ENCODE data around the gene ALS2CL. TPM values are rescaled to one million over a fixed set of nuclear protein-coding genes. Genes with fewer than 3 reads are reported as not detected.

ALS2CL gene
- total and polyA plus RNA-seq, 10 of the 15 experiments (the other 5 are each of a cell fraction or from before 2014, with no cell fraction given) = 0.01 to 0.05 TPM; not detected in 8

GRCh38 chr3:46705022-46705530, 11.6 kb upstream of the ALS2CL start:
- ATAC-seq (peak; percentile 96), DNase-seq (ENCODE audit: low read depth, low spot score) (peak; percentile 19), FAIRE-seq (peak; percentile 93)
- Histone ChIP-seq H3K79me2 (ENCODE audit: control insufficient read depth, insufficient read depth, low read length) (no peaks in the 10 kb centered on the region), H3K4me1 (ENCODE audit: control insufficient read depth, insufficient read depth, low read length) (no peaks in the 10 kb centered on the region), H3K9me3 (replicated peaks; ENCODE audit: control insufficient read depth, insufficient read depth, low read length) (no peaks in the 10 kb centered on the region), H3K27ac (ENCODE audit: control insufficient read depth, insufficient read depth) (no peak overlapping the region), H3K27me3 (replicated peaks in 1 of 2; ENCODE audit: control insufficient read depth in 2 of 2, insufficient read depth in 2 of 2, low read length in 1 of 2) (peaks cover 2 to 7% of the 10 kb centered on the region in 2 experiments; a peak in 2 of 4 replicates), H3K4me2 (ENCODE audit: control insufficient read depth, insufficient read depth) (no peak overlapping the region), H3K36me3 (ENCODE audit: control insufficient read depth in 2 of 2, insufficient read depth in 2 of 2, low read length in 1 of 2) (no peaks in the 10 kb centered on the region), H3K4me3 (no peak overlapping the region), H4K20me1 (ENCODE audit: control insufficient read depth, insufficient read depth) (no peaks in the 10 kb centered on the region), H3K9ac (ENCODE audit: control insufficient read depth, insufficient read depth, low read length) (no peak overlapping the region), H2AFZ (ENCODE audit: control insufficient read depth, low read depth, low read length) (no peak overlapping the region)
- BruUV-seq (replicated peaks) = no TSS peak
- SMC1A ChIA-PET (ENCODE audit: uncharacterized antibody, unreplicated experiment) = interaction anchor here (0.9 to 1.2 kb wide), 2 partner anchors 174 to 190 kb away, joined by 3 read pairs; no protein-coding TSS in a partner anchor
- CTCF ChIA-PET = interaction anchor here (1.5 to 2.5 kb wide), 2 partner anchors 158 to 190 kb away, joined by 5 to 15 read pairs; partner anchors contain the start of gene MYL3
- 27% methylated on average over 4 of the region's 4 CpGs for WGBS (ENCODE audit: insufficient coverage, insufficient replicate concordance, low lambda C conversion rate, missing lambda C conversion rate)
- RAD21 ChIA-PET (ENCODE audit: unreplicated experiment) = interaction anchor here (1.1 to 1.4 kb wide), 2 partner anchors 9 to 191 kb away, joined by 3 to 4 read pairs; no protein-coding TSS in a partner anchor
- intact Hi-C loops (cut with micrococcal nuclease; ENCODE audit: unreplicated experiment) = loop anchor here (1.0 to 10.0 kb wide), 2 partner anchors 190 to 310 kb away; no protein-coding TSS in a partner anchor
- in situ Hi-C loops (cut with MboI) = no loop called here
- POLR2A ChIA-PET = no interaction called here
- TF ChIP-seq SMC3 (IDR thresholded peaks at IDR 0.05; ENCODE audit: borderline replicate concordance, low read length) (peak; percentile 95), ZNF207 (IDR thresholded peaks at IDR 0.05; ENCODE audit: borderline replicate concordance) (0 out of 2 replicates have a peak, but pooled peaks have one; percentile 33), REST (IDR thresholded peaks at IDR 0.05; ENCODE audit: low read depth, low read length) (peak; percentile 81), STAT1 (conservative IDR thresholded peaks at IDR 0.05) (0 out of 2 replicates have a peak, but pooled peaks have one; percentile 60), PML (IDR thresholded peaks at IDR 0.05; ENCODE audit: low read length) (no peak), CTCF (IDR thresholded peaks at IDR 0.05 in 2 of 3, conservative IDR thresholded peaks at IDR 0.05 in 1 of 3; ENCODE audit: control insufficient read depth in 2 of 3, extremely low read depth in 1 of 3, insufficient read depth in 1 of 3, low read depth in 3 of 3, low read length in 3 of 3) (peak; percentile 93 to 98 (median 95); a peak in 5 of 6 replicates), MYC (IDR thresholded peaks at IDR 0.05; ENCODE audit: insufficient read depth, insufficient read length, insufficient replicate concordance, low read length, severe bottlenecking) (no peak), ZSCAN29 (IDR thresholded peaks at IDR 0.05) (no peak), RAD21 (IDR thresholded peaks at IDR 0.05; ENCODE audit: insufficient read depth, low read depth, low read length) (peak; percentile 95), RUNX3 (IDR thresholded peaks at IDR 0.05; ENCODE audit: low read length) (no peak), ZNF592 (IDR thresholded peaks at IDR 0.05) (peak; percentile 39; the same call in 1 of the 2 replicates), RB1 (IDR thresholded peaks at IDR 0.05; ENCODE audit: borderline replicate concordance) (peak; percentile 55; the same call in 1 of the 2 replicates), SMAD1 (IDR thresholded peaks at IDR 0.05; ENCODE audit: low read depth, partially characterized antibody) (no peak), IKZF1 (conservative IDR thresholded peaks at IDR 0.05) (0 out of 2 replicates have a peak, but pooled peaks have one; percentile 11)
